ENCODE results near the gene EIF5AL1. TPM values are rescaled to one million over a fixed set of nuclear protein-coding genes. Genes with fewer than 3 reads are reported as not detected.

The EIF5AL1 gene
- total and polyA plus RNA-seq, 10 of the 15 experiments (the other 5 are each of a cell fraction or from before 2014, with no cell fraction given) = 0.02 to 8.3 (median 0.45) TPM; not detected in 1

GRCh38 chr10:79472951-79473350 lies 39.4 kb upstream of the EIF5AL1 start:
- Histone ChIP-seq H3K4me2 (ENCODE audit: control insufficient read depth, insufficient read depth) (no peak overlapping the region), H3K9ac (ENCODE audit: control insufficient read depth, insufficient read depth, low read length) (no peak overlapping the region), H3K79me2 (ENCODE audit: control insufficient read depth, insufficient read depth, low read length) (no peaks in the 10 kb centered on the region), H3K4me1 (ENCODE audit: control insufficient read depth, insufficient read depth, low read length) (no peaks in the 10 kb centered on the region), H3K9me3 (replicated peaks; ENCODE audit: control insufficient read depth, insufficient read depth, low read length) (no peaks in the 10 kb centered on the region), H3K4me3 (no peak overlapping the region), H2AFZ (ENCODE audit: control insufficient read depth, low read depth, low read length) (no peak overlapping the region), H3K27me3 (replicated peaks in 1 of 2; ENCODE audit: control insufficient read depth in 2 of 2, insufficient read depth in 2 of 2, low read length in 1 of 2) (no peaks in the 10 kb centered on the region), H3K27ac (ENCODE audit: control insufficient read depth, insufficient read depth) (no peak overlapping the region), H4K20me1 (ENCODE audit: control insufficient read depth, insufficient read depth) (no peaks in the 10 kb centered on the region), H3K36me3 (ENCODE audit: control insufficient read depth in 2 of 2, insufficient read depth in 2 of 2, low read length in 1 of 2) (no peaks in the 10 kb centered on the region)
- POLR2A ChIA-PET = no interaction called here
- WGBS (ENCODE audit: insufficient coverage, insufficient replicate concordance, low lambda C conversion rate, missing lambda C conversion rate) = 7% methylated on average over 5 of the region's 5 CpGs
- CTCF ChIA-PET = interaction anchor here (1.2 to 3.6 kb wide), 2 partner anchors 9 to 99 kb away, joined by 3 to 14 read pairs; no protein-coding TSS in a partner anchor
- intact Hi-C loops (cut with micrococcal nuclease; ENCODE audit: unreplicated experiment) = no loop called here
- FAIRE-seq = no peak
- no peak for ATAC-seq
- no TSS peak for BruUV-seq (replicated peaks)
- no peak for DNase-seq (ENCODE audit: low read depth, low spot score)
- SMC1A ChIA-PET (ENCODE audit: uncharacterized antibody, unreplicated experiment) = interaction anchor here (0.7 kb wide), 1 partner anchor 15 kb away, joined by 3 read pairs; no protein-coding TSS in a partner anchor
- in situ Hi-C loops (cut with MboI) = no loop called here
- RAD21 ChIA-PET (ENCODE audit: unreplicated experiment) = no interaction called here
- TF ChIP-seq NFIC (IDR thresholded peaks at IDR 0.05; ENCODE audit: low read depth, low read length) (no peak), ZBED1 (IDR thresholded peaks at IDR 0.05; ENCODE audit: borderline replicate concordance) (no peak), ELK1 (IDR thresholded peaks at IDR 0.05; ENCODE audit: low read depth, low read length) (no peak), ZNF687 (IDR thresholded peaks at IDR 0.05) (no peak), ZSCAN29 (IDR thresholded peaks at IDR 0.05) (no peak), ZBTB4 (CRISPR knock-in tag; IDR thresholded peaks at IDR 0.05) (no peak), IRF3 (IDR thresholded peaks at IDR 0.05) (no peak), MXI1 (IDR thresholded peaks at IDR 0.05; ENCODE audit: low read depth, low read length) (no peak), SIX5 (IDR thresholded peaks at IDR 0.05; ENCODE audit: low read depth, low read length, severe bottlenecking) (no peak), WRNIP1 (IDR thresholded peaks at IDR 0.05; ENCODE audit: borderline replicate concordance, low read depth, low read length) (no peak), SMARCA5 (IDR thresholded peaks at IDR 0.05) (no peak), MEF2A (IDR thresholded peaks at IDR 0.05; ENCODE audit: insufficient read depth, low read depth, low read length) (no peak)
